ENCODE data around the gene SDHA. TPM values are rescaled to one million over a fixed set of nuclear protein-coding genes. Genes with fewer than 3 reads are reported as not detected.

SDHA gene
- total and polyA plus RNA-seq, 2 of the 13 experiments (the other 11 are each of a cell fraction or from before 2014, with no cell fraction given), result 185 to 240 TPM

DNA sequence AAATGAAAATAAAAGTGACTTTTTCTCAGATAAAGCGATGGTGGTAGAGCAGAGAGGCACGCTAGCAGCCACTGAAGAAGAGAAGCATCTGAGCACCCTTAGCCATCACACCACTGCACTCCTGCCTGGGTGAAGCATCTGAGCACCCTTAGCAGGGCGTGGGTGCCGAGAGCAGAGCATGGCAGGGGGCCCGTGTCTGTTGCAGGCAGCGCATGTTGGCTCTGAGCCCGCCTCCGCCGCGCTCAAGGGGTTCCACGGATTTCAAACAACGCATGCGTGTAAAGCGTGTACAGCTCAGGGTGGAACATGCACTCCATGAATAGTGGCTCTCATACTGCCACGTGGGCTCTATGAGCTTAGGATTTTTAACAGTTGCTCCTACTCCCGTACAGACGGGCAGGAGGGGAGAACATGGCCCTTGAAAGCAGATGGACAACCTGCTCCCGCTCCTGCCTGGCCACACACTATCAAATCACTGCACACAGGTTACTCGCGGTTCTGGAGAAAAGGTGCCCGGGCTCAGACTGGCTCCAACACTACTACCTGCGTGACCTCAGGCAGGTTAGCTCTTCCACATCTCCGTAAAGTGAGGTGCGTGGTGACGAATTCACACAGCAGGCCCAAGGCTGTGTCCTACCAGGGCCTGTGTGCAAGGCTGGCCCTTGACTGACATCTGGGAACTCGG, 14.7 kb upstream of the SDHA start:
- POLR2A ChIA-PET, result interaction anchor here (1.9 kb wide), 1 partner anchor 14 kb away, joined by 4 read pairs; the partner anchor contains the start of genes CCDC127 and SDHA
- FAIRE-seq, result no peak
- no peak for TF ChIP-seq ZC3H13 (CRISPR knock-in tag; IDR thresholded peaks at IDR 0.05)
- TF ChIP-seq CC2D1A (CRISPR knock-in tag; IDR thresholded peaks at IDR 0.05), result no peak
- TF ChIP-seq, protein P1, sequence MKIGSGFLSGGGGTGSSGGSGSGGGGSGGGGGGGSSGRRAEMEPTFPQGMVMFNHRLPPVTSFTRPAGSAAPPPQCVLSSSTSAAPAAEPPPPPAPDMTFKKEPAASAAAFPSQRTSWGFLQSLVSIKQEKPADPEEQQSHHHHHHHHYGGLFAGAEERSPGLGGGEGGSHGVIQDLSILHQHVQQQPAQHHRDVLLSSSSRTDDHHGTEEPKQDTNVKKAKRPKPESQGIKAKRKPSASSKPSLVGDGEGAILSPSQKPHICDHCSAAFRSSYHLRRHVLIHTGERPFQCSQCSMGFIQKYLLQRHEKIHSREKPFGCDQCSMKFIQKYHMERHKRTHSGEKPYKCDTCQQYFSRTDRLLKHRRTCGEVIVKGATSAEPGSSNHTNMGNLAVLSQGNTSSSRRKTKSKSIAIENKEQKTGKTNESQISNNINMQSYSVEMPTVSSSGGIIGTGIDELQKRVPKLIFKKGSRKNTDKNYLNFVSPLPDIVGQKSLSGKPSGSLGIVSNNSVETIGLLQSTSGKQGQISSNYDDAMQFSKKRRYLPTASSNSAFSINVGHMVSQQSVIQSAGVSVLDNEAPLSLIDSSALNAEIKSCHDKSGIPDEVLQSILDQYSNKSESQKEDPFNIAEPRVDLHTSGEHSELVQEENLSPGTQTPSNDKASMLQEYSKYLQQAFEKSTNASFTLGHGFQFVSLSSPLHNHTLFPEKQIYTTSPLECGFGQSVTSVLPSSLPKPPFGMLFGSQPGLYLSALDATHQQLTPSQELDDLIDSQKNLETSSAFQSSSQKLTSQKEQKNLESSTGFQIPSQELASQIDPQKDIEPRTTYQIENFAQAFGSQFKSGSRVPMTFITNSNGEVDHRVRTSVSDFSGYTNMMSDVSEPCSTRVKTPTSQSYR (CRISPR knock-in tag; IDR thresholded peaks at IDR 0.05; ENCODE audit: borderline replicate concordance), result no peak
- TF ChIP-seq ZNF562 (CRISPR knock-in tag; IDR thresholded peaks at IDR 0.05; ENCODE audit: borderline replicate concordance), result no peak
- no peak for TF ChIP-seq ZNF703 (CRISPR knock-in tag; IDR thresholded peaks at IDR 0.05; ENCODE audit: borderline replicate concordance)
- TF ChIP-seq, protein P2, sequence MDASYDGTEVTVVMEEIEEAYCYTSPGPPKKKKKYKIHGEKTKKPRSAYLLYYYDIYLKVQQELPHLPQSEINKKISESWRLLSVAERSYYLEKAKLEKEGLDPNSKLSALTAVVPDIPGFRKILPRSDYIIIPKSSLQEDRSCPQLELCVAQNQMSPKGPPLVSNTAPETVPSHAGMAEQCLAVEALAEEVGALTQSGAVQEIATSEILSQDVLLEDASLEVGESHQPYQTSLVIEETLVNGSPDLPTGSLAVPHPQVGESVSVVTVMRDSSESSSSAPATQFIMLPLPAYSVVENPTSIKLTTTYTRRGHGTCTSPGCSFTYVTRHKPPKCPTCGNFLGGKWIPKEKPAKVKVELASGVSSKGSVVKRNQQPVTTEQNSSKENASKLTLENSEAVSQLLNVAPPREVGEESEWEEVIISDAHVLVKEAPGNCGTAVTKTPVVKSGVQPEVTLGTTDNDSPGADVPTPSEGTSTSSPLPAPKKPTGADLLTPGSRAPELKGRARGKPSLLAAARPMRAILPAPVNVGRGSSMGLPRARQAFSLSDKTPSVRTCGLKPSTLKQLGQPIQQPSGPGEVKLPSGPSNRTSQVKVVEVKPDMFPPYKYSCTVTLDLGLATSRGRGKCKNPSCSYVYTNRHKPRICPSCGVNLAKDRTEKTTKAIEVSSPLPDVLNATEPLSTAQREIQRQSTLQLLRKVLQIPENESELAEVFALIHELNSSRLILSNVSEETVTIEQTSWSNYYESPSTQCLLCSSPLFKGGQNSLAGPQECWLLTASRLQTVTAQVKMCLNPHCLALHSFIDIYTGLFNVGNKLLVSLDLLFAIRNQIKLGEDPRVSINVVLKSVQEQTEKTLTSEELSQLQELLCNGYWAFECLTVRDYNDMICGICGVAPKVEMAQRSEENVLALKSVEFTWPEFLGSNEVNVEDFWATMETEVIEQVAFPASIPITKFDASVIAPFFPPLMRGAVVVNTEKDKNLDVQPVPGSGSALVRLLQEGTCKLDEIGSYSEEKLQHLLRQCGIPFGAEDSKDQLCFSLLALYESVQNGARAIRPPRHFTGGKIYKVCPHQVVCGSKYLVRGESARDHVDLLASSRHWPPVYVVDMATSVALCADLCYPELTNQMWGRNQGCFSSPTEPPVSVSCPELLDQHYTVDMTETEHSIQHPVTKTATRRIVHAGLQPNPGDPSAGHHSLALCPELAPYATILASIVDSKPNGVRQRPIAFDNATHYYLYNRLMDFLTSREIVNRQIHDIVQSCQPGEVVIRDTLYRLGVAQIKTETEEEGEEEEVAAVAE (CRISPR knock-in tag; IDR thresholded peaks at IDR 0.05; ENCODE audit: borderline replicate concordance), result no peak
- no peak for TF ChIP-seq ZNF10 (CRISPR knock-in tag; IDR thresholded peaks at IDR 0.05; ENCODE audit: borderline replicate concordance, low read depth)
- no peak for TF ChIP-seq DNMT1 (CRISPR knock-in tag; IDR thresholded peaks at IDR 0.05)
- no peak for TF ChIP-seq ZFP90 (CRISPR knock-in tag; IDR thresholded peaks at IDR 0.05; ENCODE audit: borderline replicate concordance)
- no peak for TF ChIP-seq EZH2 (conservative IDR thresholded peaks at IDR 0.05; ENCODE audit: low read depth, low read length)

More for the DNA sequence above, 14.7 kb upstream of the SDHA start:
- no peak overlapping the region for H3K27ac ChIP-seq (ENCODE audit: extremely low read length, insufficient read depth, low read length)
- H2AFZ ChIP-seq (ENCODE audit: low read length), result no peak overlapping the region
- H3K36me3 ChIP-seq (replicated peaks in 1 of 2; ENCODE audit: control insufficient read depth in 1 of 2, insufficient read depth in 2 of 2, low read length in 2 of 2), result peaks cover 16 to 40% of the 10 kb centered on the region in 2 experiments; a peak in 4 of 5 replicates
- 94% methylated on average over 18 of the region's 26 CpGs for WGBS (ENCODE audit: low lambda C conversion rate)
- in situ Hi-C loops (cut with HindIII; ENCODE audit: extremely low pct_ligation_motif_present, low pct_unique_long_range_greater_than_20kb), result no loop called here
- CTCF ChIA-PET (ENCODE audit: low intra/inter-chr PET ratio, low total read pairs), result no interaction called here
- H3K9ac ChIP-seq (ENCODE audit: insufficient read depth, low read depth, low read length), result no peak overlapping the region
- H3K4me1 ChIP-seq (ENCODE audit: insufficient read depth, low read length), result no peaks in the 10 kb centered on the region
- intact Hi-C loops (cut with micrococcal nuclease; ENCODE audit: unreplicated experiment), result no loop called here
- H3K79me2 ChIP-seq (ENCODE audit: insufficient read depth, low read length), result peaks cover 12% of the 10 kb centered on the region
- no peak overlapping the region for H3K4me2 ChIP-seq (ENCODE audit: low read depth, low read length)
- ATAC-seq (no peak), DNase-seq (ENCODE audit: low spot score) (no peak)
- H3K9me3 ChIP-seq (ENCODE audit: low read length), result no peaks in the 10 kb centered on the region
- no TSS peak for BruUV-seq (replicated peaks)
- no peaks in the 10 kb centered on the region for H3K27me3 ChIP-seq (ENCODE audit: control insufficient read depth in 1 of 2, insufficient read depth in 2 of 2, low read length in 2 of 2)
- peaks cover 6% of the 10 kb centered on the region; the same call in 1 of the 2 replicates for H4K20me1 ChIP-seq (ENCODE audit: insufficient read depth, low read length)
- no peak overlapping the region for H3K4me3 ChIP-seq (replicated peaks in 1 of 3; ENCODE audit: insufficient read depth in 1 of 3, low read depth in 2 of 3, low read length in 3 of 3)
